HG02970 (cell line): Measurements from ENCODE around the gene RTEL1.

Source experiments
- ATAC-seq: cut with Tn5 transposase; IDR thresholded peaks from one replicate; pipeline ENCODE4 v1.9.1; 2021; ENCODE audit warnings: mild to moderate bottlenecking, moderate library complexity, moderate number of reproducible peaks; ENCODE audit not compliant: unreplicated experiment, low FRiP score

RTEL1 gene

DNA sequence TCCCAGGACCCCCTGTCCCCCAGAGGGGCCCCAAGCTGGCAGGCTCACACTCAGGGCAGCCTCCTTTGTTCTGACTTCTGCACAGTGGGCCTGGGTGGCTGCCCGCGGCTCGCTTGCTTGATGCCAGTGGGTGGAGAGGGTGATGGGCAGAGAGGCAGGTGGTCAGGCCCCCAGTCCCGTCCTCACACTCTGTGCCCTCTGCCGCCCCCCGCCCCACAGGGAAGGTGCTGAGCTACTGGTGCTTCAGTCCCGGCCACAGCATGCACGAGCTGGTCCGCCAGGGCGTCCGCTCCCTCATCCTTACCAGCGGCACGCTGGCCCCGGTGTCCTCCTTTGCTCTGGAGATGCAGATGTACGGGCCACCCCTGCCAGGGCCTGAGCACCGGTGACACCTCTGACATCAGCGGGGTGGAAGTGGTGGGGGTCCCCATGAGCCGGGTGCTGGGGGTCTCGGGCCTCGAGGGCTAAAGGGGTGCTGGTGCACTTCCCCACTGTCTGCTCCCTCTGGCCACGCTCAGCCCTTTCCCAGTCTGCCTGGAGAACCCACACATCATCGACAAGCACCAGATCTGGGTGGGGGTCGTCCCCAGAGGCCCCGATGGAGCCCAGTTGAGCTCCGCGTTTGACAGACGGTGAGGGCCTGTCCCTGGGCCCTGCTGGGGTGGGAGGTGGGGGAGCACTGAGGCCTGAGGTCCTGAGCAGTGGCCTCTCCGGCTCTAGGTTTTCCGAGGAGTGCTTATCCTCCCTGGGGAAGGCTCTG lies 29.5 kb downstream of the RTEL1 start:
- ATAC-seq: no peak

- ATAC-seq: no peak
Observed at GRCh38 chr20:63688228-63689045, 30.3 kb downstream of the RTEL1 start.

DNA sequence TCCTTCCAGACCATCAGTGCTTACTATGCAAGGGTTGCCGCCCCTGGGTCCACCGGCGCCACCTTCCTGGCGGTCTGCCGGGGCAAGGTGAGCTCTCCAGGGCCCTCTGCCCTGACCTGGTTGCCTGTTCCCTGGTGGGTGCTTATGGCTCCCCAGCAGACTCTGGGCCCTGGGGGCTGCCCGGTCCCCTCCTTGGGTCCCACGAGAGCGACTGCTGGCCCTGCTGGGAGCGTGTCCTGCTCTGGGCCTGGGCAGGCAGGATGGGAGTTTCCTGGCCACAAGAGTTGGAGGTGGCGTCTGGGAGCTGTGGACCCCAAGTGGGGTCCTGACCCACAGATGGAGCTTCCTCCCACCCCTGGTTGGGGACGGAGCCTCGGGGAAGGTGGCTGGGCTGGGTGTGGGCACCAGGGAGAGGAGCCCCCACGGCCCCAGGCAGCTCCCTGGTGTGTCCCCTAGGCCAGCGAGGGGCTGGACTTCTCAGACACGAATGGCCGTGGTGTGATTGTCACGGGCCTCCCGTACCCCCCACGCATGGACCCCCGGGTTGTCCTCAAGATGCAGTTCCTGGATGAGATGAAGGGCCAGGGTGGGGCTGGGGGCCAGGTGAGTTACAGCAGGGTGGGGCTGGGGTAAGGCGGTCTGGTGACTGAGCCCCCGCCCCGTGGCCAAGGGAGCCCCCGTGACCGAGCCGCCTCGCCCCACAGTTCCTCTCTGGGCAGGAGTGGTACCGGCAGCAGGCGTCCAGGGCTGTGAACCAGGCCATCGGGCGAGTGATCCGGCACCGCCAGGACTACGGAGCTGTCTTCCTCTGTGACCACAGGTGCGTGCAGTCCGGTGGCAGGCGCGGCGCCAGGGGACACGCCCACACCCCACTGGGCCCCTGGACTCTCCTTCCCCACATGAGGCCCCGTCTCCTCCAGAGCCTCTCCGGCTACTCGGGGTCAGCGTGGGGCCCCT lies 31.2 kb downstream of the RTEL1 start:
- ATAC-seq: no peak

DNA sequence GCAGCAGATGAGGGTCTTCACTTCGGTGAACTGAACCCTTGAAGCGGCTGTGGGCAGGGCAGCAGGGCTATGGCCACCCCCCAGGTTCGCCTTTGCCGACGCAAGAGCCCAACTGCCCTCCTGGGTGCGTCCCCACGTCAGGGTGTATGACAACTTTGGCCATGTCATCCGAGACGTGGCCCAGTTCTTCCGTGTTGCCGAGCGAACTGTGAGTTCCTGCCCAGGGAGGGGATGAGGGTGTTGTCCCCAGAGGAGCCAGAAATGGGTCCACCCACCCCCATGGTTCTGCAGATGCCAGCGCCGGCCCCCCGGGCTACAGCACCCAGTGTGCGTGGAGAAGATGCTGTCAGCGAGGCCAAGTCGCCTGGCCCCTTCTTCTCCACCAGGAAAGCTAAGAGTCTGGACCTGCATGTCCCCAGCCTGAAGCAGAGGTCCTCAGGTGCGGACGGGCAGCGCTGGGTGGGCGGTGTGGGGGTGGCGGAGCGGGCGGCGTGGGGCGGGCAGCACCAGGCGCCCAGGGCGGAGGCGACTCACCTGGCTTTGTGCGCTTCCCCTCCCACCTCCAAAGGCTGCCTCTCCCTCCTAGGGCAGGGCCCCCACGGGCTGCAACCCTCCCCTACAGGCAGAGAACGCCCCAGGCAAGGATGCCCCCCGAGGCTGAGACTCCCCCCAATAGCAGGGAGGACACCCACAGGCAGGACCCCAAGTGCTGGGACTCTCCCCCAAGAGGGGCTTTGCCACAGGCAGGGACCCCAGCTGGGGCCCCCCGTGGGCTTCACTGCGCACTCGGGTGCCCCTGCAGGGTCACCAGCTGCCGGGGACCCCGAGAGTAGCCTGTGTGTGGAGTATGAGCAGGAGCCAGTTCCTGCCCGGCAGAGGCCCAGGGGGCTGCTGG lies 32.1 kb downstream of the RTEL1 start:
- ATAC-seq: no peak

GRCh38 chr20:63690898-63691710 lies 33.0 kb downstream of the RTEL1 start:
- no peak for ATAC-seq

- no peak for ATAC-seq
Observed at GRCh38 chr20:63691711-63692435, 33.8 kb downstream of the RTEL1 start.

DNA sequence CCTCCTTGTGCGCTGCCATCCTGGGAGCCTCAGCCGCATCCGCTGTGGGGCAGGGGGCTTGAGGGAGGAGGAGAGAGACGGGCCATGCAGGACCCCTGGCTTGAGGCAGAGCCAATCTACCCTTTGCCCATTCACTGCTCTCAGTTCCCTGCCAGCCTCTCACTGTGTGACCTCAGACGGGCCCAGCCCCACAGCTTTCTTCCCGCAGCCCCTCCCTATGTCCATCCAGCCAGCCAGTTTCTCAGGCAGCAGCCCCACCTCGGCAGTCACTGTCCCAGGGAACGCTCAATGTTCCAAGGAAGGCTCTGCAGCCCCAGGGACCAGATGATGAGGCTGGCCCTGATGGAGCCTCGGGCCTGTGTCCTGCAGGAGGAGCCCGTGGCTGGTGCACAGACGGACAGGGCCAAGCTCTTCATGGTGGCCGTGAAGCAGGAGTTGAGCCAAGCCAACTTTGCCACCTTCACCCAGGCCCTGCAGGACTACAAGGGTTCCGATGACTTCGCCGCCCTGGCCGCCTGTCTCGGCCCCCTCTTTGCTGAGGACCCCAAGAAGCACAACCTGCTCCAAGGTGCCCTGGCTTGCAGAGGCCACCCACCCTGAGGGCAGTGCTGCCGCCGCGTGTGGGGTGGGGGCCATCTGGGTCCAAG lies 34.4 kb downstream of the RTEL1 start:
- no peak for ATAC-seq

GRCh38 chr20:63693083-63693732 lies 35.1 kb downstream of the RTEL1 start:
- no peak for ATAC-seq

- ATAC-seq: no peak
Observed at GRCh38 chr20:63693733-63694583, 35.8 kb downstream of the RTEL1 start.

DNA sequence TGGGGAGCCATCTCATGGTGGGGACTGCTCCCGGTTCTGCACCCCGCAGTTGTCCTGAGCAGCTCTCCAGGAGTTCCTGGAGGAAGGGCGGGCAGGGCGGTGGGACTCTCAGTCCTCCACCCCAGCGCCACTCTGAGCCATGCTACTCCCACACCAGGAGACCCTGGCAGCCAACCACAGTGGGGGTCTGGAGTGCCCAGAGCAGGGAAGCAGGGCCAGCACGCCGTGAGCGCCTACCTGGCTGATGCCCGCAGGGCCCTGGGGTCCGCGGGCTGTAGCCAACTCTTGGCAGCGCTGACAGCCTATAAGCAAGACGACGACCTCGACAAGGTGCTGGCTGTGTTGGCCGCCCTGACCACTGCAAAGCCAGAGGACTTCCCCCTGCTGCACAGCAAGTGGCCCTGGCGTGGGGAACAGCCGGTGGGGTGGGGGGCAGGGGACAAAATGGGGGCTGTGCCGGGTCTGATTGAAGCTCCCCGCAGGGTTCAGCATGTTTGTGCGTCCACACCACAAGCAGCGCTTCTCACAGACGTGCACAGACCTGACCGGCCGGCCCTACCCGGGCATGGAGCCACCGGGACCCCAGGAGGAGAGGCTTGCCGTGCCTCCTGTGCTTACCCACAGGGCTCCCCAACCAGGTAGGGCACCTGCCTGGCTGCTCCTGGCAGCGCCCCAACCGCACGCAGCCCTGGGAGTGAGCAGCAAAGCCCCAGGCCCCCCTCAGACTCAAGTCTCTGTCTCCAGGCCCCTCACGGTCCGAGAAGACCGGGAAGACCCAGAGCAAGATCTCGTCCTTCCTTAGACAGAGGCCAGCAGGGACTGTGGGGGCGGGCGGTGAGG lies 36.7 kb downstream of the RTEL1 start:
- ATAC-seq: no peak

DNA sequence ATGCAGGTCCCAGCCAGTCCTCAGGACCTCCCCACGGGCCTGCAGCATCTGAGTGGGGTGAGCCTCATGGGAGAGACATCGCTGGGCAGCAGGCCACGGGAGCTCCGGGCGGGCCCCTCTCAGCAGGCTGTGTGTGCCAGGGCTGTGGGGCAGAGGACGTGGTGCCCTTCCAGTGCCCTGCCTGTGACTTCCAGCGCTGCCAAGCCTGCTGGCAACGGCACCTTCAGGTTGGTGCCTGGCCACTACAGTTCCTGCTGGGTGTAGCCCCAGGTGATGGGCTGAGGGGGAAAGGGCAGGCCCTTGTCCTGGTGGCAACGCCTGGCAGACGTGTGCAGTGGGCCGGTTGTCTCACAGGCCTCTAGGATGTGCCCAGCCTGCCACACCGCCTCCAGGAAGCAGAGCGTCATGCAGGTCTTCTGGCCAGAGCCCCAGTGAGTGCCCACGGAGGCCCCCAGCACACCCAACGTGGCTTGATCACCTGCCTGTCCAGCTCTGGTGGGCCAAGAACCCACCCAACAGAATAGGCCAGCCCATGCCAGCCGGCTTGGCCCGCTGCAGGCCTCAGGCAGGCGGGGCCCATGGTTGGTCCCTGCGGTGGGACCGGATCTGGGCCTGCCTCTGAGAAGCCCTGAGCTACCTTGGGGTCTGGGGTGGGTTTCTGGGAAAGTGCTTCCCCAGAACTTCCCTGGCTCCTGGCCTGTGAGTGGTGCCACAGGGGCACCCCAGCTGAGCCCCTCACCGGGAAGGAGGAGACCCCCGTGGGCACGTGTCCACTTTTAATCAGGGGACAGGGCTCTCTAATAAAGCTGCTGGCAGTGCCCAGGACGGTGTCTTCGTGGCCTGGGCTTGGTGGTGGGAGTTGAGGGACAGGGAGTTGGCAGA lies 37.6 kb downstream of the RTEL1 start:
- no peak for ATAC-seq

- ATAC-seq: no peak
Observed at GRCh38 chr20:63696306-63696627, 38.2 kb downstream of the RTEL1 start.

GRCh38 chr20:63696628-63697356 lies 38.7 kb downstream of the RTEL1 start, which contains the start of gene TNFRSF6B:
Gene TNFRSF6B (plus strand): TSS chr20:63696652. CDS start chr20:63696768, 116 bp downstream.
- ATAC-seq: no peak

DNA sequence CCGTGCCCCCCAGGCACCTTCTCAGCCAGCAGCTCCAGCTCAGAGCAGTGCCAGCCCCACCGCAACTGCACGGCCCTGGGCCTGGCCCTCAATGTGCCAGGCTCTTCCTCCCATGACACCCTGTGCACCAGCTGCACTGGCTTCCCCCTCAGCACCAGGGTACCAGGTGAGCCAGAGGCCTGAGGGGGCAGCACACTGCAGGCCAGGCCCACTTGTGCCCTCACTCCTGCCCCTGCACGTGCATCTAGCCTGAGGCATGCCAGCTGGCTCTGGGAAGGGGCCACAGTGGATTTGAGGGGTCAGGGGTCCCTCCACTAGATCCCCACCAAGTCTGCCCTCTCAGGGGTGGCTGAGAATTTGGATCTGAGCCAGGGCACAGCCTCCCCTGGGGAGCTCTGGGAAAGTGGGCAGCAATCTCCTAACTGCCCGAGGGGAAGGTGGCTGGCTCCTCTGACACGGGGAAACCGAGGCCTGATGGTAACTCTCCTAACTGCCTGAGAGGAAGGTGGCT lies 39.3 kb downstream of the RTEL1 start:
- ATAC-seq: no peak
